DND-41 (cell line): ENCODE measurements around the gene ARPP21.

Experiments used
- ATAC-seq: fragments of 200-7000 bp; cut with Tn5 transposase; 3 replicates; pipeline ENCODE4 v1.9.1; 2021; ENCODE audit warnings: low read depth; ENCODE audit not compliant: insufficient read depth
- DNase-seq: peaks from one replicate; pipeline ENCODE4 v3.0.0-alpha.2; 2020
- H2AFZ ChIP-seq: 2 replicates; pipeline ENCODE4 v1.6.0; 2012; ENCODE audit warnings: low read depth, low read length
- H3K27ac ChIP-seq: 2 replicates; pipeline ENCODE4 v1.5.1; 2012; ENCODE audit warnings: low read length, inconsistent platforms
- H3K27me3 ChIP-seq: fragments of 200-600 bp; sonication (generic); 2 replicates; pipeline ENCODE4 v1.6.0; 2012; ENCODE audit warnings: low read length, mild to moderate bottlenecking, inconsistent platforms; ENCODE audit not compliant: insufficient read depth, poor library complexity
- H3K36me3 ChIP-seq: 2 replicates; pipeline ENCODE4 v1.5.1; 2012; ENCODE audit warnings: low read length, inconsistent platforms; ENCODE audit not compliant: insufficient read depth
- H3K4me1 ChIP-seq: 2 replicates; pipeline ENCODE4 v1.5.1; 2012; ENCODE audit warnings: mild to moderate bottlenecking, low read length; ENCODE audit not compliant: insufficient read depth
- H3K4me2 ChIP-seq: 2 replicates; pipeline ENCODE4 v1.6.0; 2012; ENCODE audit warnings: mild to moderate bottlenecking, moderate library complexity, low read length, inconsistent platforms; ENCODE audit not compliant: insufficient read depth
- H3K4me3 ChIP-seq, 2 experiments: fragments of 200-600 bp in 1 of 2; shearing (Covaris generic) in 1 of 2; 2 replicates each; pipeline ENCODE4 v1.5.1; 2012 to 2016; ENCODE audit warnings: inconsistent platforms in 2 of 2, low read length in 2 of 2, mild to moderate bottlenecking in 2 of 2, low read depth in 1 of 2, moderate library complexity in 1 of 2
- H3K79me2 ChIP-seq: 2 replicates; pipeline ENCODE4 v1.6.0; 2012; ENCODE audit warnings: low read length, inconsistent platforms; ENCODE audit not compliant: insufficient read depth
- H3K9ac ChIP-seq: 2 replicates; pipeline ENCODE4 v1.6.0; 2012; ENCODE audit warnings: low read depth, mild to moderate bottlenecking, inconsistent platforms, low read length, moderate library complexity
- H3K9me3 ChIP-seq: 2 replicates; pipeline ENCODE4 v1.5.1; 2012; ENCODE audit warnings: low read length, moderate library complexity, mild to moderate bottlenecking, inconsistent platforms; ENCODE audit not compliant: insufficient read depth, severe bottlenecking
- H4K20me1 ChIP-seq: 2 replicates; pipeline ENCODE4 v1.6.0; 2012; ENCODE audit warnings: low read length; ENCODE audit not compliant: insufficient read depth
- CTCF ChIP-seq: IDR thresholded peaks from 2 replicates; pipeline ENCODE4 v1.5.1; 2012; ENCODE audit warnings: borderline replicate concordance, low read length, moderate library complexity, mild to moderate bottlenecking; ENCODE audit not compliant: poor library complexity, severe bottlenecking; ENCODE audit errors: extremely low read depth
- EZH2 ChIP-seq: IDR thresholded peaks from 3 replicates; pipeline ENCODE4 v1.6.1; 2012; ENCODE audit warnings: borderline replicate concordance, low read depth, mild to moderate bottlenecking, moderate library complexity, low read length, inconsistent platforms; ENCODE audit not compliant: severe bottlenecking

ARPP21 gene

GRCh38 chr3:35624698-35625097 is 14.6 kb upstream of the ARPP21 start:
- no peak; the same call in 2 of the 3 replicates for ATAC-seq
- TF ChIP-seq EZH2 = no peak
- no peak for TF ChIP-seq CTCF
- H3K9ac ChIP-seq = no peak overlapping the region
- peaks cover 13% of the 10 kb centered on the region for H3K4me1 ChIP-seq
- no peaks in the 10 kb centered on the region for H3K36me3 ChIP-seq
- no peaks in the 10 kb centered on the region for H3K27me3 ChIP-seq
- no peak overlapping the region for H3K4me2 ChIP-seq
- no peak overlapping the region for H3K27ac ChIP-seq
- H3K9me3 ChIP-seq = no peaks in the 10 kb centered on the region
- H3K79me2 ChIP-seq = no peaks in the 10 kb centered on the region
- no peaks in the 10 kb centered on the region for H4K20me1 ChIP-seq
- DNase-seq = no peak
- no peak overlapping the region for H3K4me3 ChIP-seq
- H2AFZ ChIP-seq = no peak overlapping the region

GRCh38 chr3:35633332-35634124 is 5.8 kb upstream of the ARPP21 start:
- ATAC-seq = peak; percentile 63
- Histone ChIP-seq H3K9ac (peak overlapping the region; percentile 97), H3K4me3 (peak overlapping the region; percentile 12 to 54; a peak in 3 of 4 replicates), H3K79me2 (peaks cover 68% of the 10 kb centered on the region), H3K4me2 (peak overlapping the region; percentile 77), H3K36me3 (no peaks in the 10 kb centered on the region), H4K20me1 (no peaks in the 10 kb centered on the region), H3K9me3 (no peaks in the 10 kb centered on the region), H3K4me1 (peaks cover 80% of the 10 kb centered on the region), H3K27me3 (no peaks in the 10 kb centered on the region), H3K27ac (peak overlapping the region; percentile 81), H2AFZ (peak overlapping the region; percentile 58)
- DNase-seq = peak; percentile 62
- TF ChIP-seq EZH2 = no peak
- no peak for TF ChIP-seq CTCF

GRCh38 chr3:35635407-35635806 is 3.9 kb upstream of the ARPP21 start:
- TF ChIP-seq CTCF (no peak), EZH2 (no peak)
- peaks cover 6% of the 10 kb centered on the region; the same call in 1 of the 2 replicates for H3K36me3 ChIP-seq
- peaks cover 87% of the 10 kb centered on the region for H3K79me2 ChIP-seq
- peaks cover 2% of the 10 kb centered on the region for H3K9me3 ChIP-seq
- no peaks in the 10 kb centered on the region for H3K27me3 ChIP-seq
- ATAC-seq = peak; percentile 22
- H2AFZ ChIP-seq = peak overlapping the region; percentile 45
- peaks cover 77% of the 10 kb centered on the region for H3K4me1 ChIP-seq
- peak; percentile 68 for DNase-seq
- H3K9ac ChIP-seq = peak overlapping the region; percentile 97
- H3K27ac ChIP-seq = peak overlapping the region; percentile 100
- peak overlapping the region; percentile 77 for H3K4me2 ChIP-seq
- H3K4me3 ChIP-seq = peak overlapping the region in 1 of 2 experiments; percentile 44; a peak in 2 of 4 replicates
- peaks cover 4% of the 10 kb centered on the region; the same call in 1 of the 2 replicates for H4K20me1 ChIP-seq
